Panc1 (cell line): ENCODE measurements around the gene COMMD10. TPM values are rescaled to one million over a fixed set of nuclear protein-coding genes. Genes with fewer than 3 reads are reported as not detected.

Experiments
- ATAC-seq: fragments of 200-7000 bp; cut with Tn5 transposase; 2 replicates; pipeline ENCODE4 v1.9.1; 2020; ENCODE audit warnings: mild to moderate bottlenecking, moderate library complexity
- BruUV-seq: library from RNA; stranded (reverse); fragments of 400-500 nt; replicated peaks from 2 replicates; lab custom pipeline; 2021; lab: Mats Ljungman, UMichigan
- CTCF ChIA-PET: fragments of 300-600 bp; sonication (Branson Sonifier 250); formaldehyde crosslinking; loops from one replicate; lab custom pipeline; 2022; ENCODE audit warnings: antibody characterized with exemption; lab: Charles Lee
- POLR2A ChIA-PET: fragments of 300-600 bp; sonication (Branson Sonifier 250); formaldehyde crosslinking; loops from one replicate; lab custom pipeline; 2022; ENCODE audit warnings: antibody characterized with exemption; lab: Charles Lee
- DNase-seq: peaks from one replicate; pipeline ENCODE4 v3.0.0-alpha.2; 2010; ENCODE audit warnings: low read depth, low spot score
- H3K27ac ChIP-seq: 2 replicates; pipeline ENCODE4 v1.5.1; 2011; ENCODE audit warnings: mild to moderate bottlenecking, low read length, inconsistent platforms
- H3K27me3 ChIP-seq: fragments of 200-500 bp; sonication (Bioruptor generic); 2 replicates; pipeline ENCODE4 v1.6.0; 2014; ENCODE audit warnings: low read length, inconsistent platforms; ENCODE audit not compliant: control insufficient read depth, insufficient read depth
- H3K36me3 ChIP-seq: fragments of 200-500 bp; sonication (Bioruptor generic); 2 replicates; pipeline ENCODE4 v1.5.1; 2014; ENCODE audit warnings: inconsistent platforms, mild to moderate bottlenecking, low read length, moderate library complexity; ENCODE audit not compliant: control insufficient read depth, insufficient read depth
- H3K4me1 ChIP-seq: 2 replicates; pipeline ENCODE4 v1.5.1; 2011; ENCODE audit warnings: inconsistent platforms, mild to moderate bottlenecking, low read length, moderate library complexity; ENCODE audit not compliant: control insufficient read depth, insufficient read depth
- H3K4me3 ChIP-seq, 2 experiments: 2 replicates each; pipeline ENCODE4 v1.5.1; 2011 to 2012; ENCODE audit warnings: low read depth in 2 of 2, low read length in 2 of 2, mild to moderate bottlenecking in 2 of 2, inconsistent platforms in 1 of 2, moderate library complexity in 1 of 2
- H3K9me3 ChIP-seq: fragments of 200-500 bp; sonication (Bioruptor generic); 2 replicates; pipeline ENCODE4 v1.5.1; 2014; ENCODE audit warnings: low read depth, mild to moderate bottlenecking, inconsistent platforms, low read length, moderate library complexity; ENCODE audit not compliant: control insufficient read depth, insufficient read depth
- POLR2AphosphoS5 ChIP-seq: IDR thresholded peaks from 2 replicates; pipeline ENCODE4 v1.6.1; 2012; ENCODE audit warnings: mild to moderate bottlenecking, low read depth, low read length, moderate library complexity
- SIN3A ChIP-seq: IDR thresholded peaks from 2 replicates; pipeline ENCODE4 v1.6.1; 2012; ENCODE audit warnings: low read depth, mild to moderate bottlenecking, low read length, moderate library complexity, borderline replicate concordance; ENCODE audit not compliant: insufficient read depth
- TCF7L2 ChIP-seq: IDR thresholded peaks from 2 replicates; pipeline ENCODE4 v1.6.1; 2011; ENCODE audit warnings: mild to moderate bottlenecking, low read depth, low read length, inconsistent platforms
- in situ Hi-C: cut with HindIII; loops from 2 replicates; pipeline ENCODE4 v1.10.0; 2016; ENCODE audit warnings: low sequenced_read_pairs, low pct_unique_long_range_greater_than_20kb
- intact Hi-C: fragments of 100-400 bp; cut with micrococcal nuclease; formaldehyde crosslinking; loops from one replicate; pipeline ENCODE4 v1.10.0; 2022; ENCODE audit not compliant: unreplicated experiment
- total RNA-seq: library from RNA; stranded (reverse); gene quantifications from one replicate; pipeline ENCODE4 v1.2.1, GENCODE V29; 2021; ENCODE audit not compliant: unreplicated experiment
- TF ChIP-seq, protein P1 (sequence below): fragments of 450-650 bp; IDR thresholded peaks from 2 replicates; pipeline ENCODE4 v1.5.1; 2017; ENCODE audit warnings: mild to moderate bottlenecking
- TF ChIP-seq, protein P2 (sequence below), 2 experiments: IDR thresholded peaks; 2 replicates each; pipeline ENCODE4 v1.6.1; 2011 to 2012; ENCODE audit warnings: low read depth in 2 of 2, control low read depth in 1 of 2, low read length in 1 of 2, mild to moderate bottlenecking in 1 of 2, moderate library complexity in 1 of 2; ENCODE audit not compliant: insufficient read depth in 1 of 2

COMMD10 gene
- total RNA-seq, 1 experiment from 2014 or later: 37.9 TPM

DNA sequence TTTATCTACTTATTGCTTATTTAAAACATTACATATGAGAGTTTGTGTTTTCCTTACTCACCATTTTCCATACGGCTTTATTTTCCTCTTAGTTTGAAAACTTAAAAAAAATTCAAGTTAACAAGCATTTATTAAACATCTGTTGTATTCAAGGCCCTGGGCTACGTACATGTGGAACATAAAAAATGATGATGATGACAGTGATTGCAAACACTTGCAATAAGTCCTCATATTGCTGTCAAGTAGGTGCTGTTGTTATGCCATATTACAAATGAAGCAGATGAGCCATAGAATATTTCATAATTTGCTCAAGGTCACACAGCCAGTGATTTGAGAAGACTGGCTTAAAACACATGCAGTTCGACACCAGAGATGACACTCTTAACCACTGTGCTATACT lies 180.6 kb downstream of the COMMD10 start:
- in situ Hi-C loops: no loop called here
- H3K9me3 ChIP-seq: no peaks in the 10 kb centered on the region
- no peak for TF ChIP-seq TCF7L2
- TF ChIP-seq, protein P1, sequence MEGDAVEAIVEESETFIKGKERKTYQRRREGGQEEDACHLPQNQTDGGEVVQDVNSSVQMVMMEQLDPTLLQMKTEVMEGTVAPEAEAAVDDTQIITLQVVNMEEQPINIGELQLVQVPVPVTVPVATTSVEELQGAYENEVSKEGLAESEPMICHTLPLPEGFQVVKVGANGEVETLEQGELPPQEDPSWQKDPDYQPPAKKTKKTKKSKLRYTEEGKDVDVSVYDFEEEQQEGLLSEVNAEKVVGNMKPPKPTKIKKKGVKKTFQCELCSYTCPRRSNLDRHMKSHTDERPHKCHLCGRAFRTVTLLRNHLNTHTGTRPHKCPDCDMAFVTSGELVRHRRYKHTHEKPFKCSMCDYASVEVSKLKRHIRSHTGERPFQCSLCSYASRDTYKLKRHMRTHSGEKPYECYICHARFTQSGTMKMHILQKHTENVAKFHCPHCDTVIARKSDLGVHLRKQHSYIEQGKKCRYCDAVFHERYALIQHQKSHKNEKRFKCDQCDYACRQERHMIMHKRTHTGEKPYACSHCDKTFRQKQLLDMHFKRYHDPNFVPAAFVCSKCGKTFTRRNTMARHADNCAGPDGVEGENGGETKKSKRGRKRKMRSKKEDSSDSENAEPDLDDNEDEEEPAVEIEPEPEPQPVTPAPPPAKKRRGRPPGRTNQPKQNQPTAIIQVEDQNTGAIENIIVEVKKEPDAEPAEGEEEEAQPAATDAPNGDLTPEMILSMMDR: no peak
- TF ChIP-seq POLR2AphosphoS5: no peak
- TF ChIP-seq SIN3A: no peak
- TF ChIP-seq, protein P2, sequence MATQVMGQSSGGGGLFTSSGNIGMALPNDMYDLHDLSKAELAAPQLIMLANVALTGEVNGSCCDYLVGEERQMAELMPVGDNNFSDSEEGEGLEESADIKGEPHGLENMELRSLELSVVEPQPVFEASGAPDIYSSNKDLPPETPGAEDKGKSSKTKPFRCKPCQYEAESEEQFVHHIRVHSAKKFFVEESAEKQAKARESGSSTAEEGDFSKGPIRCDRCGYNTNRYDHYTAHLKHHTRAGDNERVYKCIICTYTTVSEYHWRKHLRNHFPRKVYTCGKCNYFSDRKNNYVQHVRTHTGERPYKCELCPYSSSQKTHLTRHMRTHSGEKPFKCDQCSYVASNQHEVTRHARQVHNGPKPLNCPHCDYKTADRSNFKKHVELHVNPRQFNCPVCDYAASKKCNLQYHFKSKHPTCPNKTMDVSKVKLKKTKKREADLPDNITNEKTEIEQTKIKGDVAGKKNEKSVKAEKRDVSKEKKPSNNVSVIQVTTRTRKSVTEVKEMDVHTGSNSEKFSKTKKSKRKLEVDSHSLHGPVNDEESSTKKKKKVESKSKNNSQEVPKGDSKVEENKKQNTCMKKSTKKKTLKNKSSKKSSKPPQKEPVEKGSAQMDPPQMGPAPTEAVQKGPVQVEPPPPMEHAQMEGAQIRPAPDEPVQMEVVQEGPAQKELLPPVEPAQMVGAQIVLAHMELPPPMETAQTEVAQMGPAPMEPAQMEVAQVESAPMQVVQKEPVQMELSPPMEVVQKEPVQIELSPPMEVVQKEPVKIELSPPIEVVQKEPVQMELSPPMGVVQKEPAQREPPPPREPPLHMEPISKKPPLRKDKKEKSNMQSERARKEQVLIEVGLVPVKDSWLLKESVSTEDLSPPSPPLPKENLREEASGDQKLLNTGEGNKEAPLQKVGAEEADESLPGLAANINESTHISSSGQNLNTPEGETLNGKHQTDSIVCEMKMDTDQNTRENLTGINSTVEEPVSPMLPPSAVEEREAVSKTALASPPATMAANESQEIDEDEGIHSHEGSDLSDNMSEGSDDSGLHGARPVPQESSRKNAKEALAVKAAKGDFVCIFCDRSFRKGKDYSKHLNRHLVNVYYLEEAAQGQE (IDR thresholded peaks at IDR 0.05; ENCODE audit: insufficient read depth in 1 of 2, low read depth in 2 of 2, low read length in 1 of 2): no peak
- no peak for ATAC-seq
- intact Hi-C loops: no loop called here
- no peaks in the 10 kb centered on the region for H3K27me3 ChIP-seq
- H3K36me3 ChIP-seq: no peaks in the 10 kb centered on the region
- H3K4me1 ChIP-seq: no peaks in the 10 kb centered on the region
- BruUV-seq: no TSS peak
- H3K4me3 ChIP-seq: no peak overlapping the region
- CTCF ChIA-PET: no interaction called here
- DNase-seq: no peak
- H3K27ac ChIP-seq: no peak overlapping the region
- POLR2A ChIA-PET: no interaction called here

DNA sequence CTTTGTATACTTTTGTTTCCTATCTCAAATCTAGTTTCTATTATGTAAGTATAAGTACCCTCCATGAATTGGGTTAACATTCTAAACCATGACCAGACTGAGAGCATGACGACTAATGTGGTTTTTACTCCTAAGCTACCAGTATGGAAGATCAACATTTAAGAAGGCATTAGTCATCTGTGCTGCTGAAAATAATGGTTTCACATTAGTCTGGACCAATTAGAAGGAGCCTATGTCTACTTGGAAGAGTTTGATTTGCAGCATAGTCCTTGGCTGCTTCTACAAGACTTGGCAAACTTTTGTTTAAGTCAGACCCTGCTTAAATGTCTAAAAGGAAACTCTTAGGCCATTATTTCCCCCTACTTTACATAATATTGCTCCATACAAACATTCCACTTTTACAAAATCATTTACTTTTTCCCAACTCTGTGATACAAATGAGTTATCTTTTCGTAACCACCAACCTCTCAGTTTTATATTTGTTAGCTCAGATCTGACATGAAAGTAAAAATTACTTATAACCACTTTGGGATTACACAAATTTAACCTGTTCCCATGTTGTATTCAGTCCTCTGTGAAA lies 186.7 kb downstream of the COMMD10 start:
- no TSS peak for BruUV-seq
- CTCF ChIA-PET: no interaction called here
- in situ Hi-C loops: no loop called here
- no peak for DNase-seq
- no peak for TF ChIP-seq POLR2AphosphoS5
- no peak for TF ChIP-seq SIN3A
- TF ChIP-seq, protein P1: no peak
- TF ChIP-seq TCF7L2: no peak
- TF ChIP-seq, protein P2 (IDR thresholded peaks at IDR 0.05; ENCODE audit: insufficient read depth in 1 of 2, low read depth in 2 of 2, low read length in 1 of 2): no peak
- Histone ChIP-seq H3K9me3 (peaks cover under 1% of the 10 kb centered on the region; the same call in 1 of the 2 replicates), H3K4me3 (no peak overlapping the region), H3K27me3 (no peaks in the 10 kb centered on the region), H3K27ac (no peak overlapping the region), H3K36me3 (no peaks in the 10 kb centered on the region), H3K4me1 (no peaks in the 10 kb centered on the region)
- POLR2A ChIA-PET: no interaction called here
- intact Hi-C loops: no loop called here
- no peak for ATAC-seq
